Osteoblast (primary cell): Measurements from ENCODE around the gene RAB44. TPM values are rescaled to one million over a fixed set of nuclear protein-coding genes. Genes with fewer than 3 reads are reported as not detected.
A peak's percentile ranks its signal among the peaks of the same experiment; 100 is the strongest.

Experiments
- DNase-seq: peaks from one replicate; pipeline ENCODE4 v3.0.0; 2011; ENCODE audit warnings: low spot score, mixed read lengths; ENCODE audit not compliant: insufficient read length; ENCODE audit errors: missing footprints
- H2AFZ ChIP-seq: 2 replicates; pipeline ENCODE4 v1.6.0; 2011; ENCODE audit warnings: mild to moderate bottlenecking, low read length
- H3K27ac ChIP-seq: 2 replicates; pipeline ENCODE4 v1.5.1; 2011; ENCODE audit warnings: mild to moderate bottlenecking, low read depth, low read length, moderate library complexity
- H3K27me3 ChIP-seq: 2 replicates; pipeline ENCODE4 v1.6.0; 2012; ENCODE audit warnings: mild to moderate bottlenecking, control low read depth, inconsistent platforms, low read length, moderate library complexity; ENCODE audit not compliant: insufficient read depth
- H3K36me3 ChIP-seq: 2 replicates; pipeline ENCODE4 v1.5.1; 2011; ENCODE audit warnings: mild to moderate bottlenecking, low read length, control low read depth, moderate library complexity; ENCODE audit not compliant: insufficient read depth
- H3K4me1 ChIP-seq: 2 replicates; pipeline ENCODE4 v1.5.1; 2011; ENCODE audit warnings: mild to moderate bottlenecking, low read length, control low read depth, moderate library complexity; ENCODE audit not compliant: insufficient read depth
- H3K4me2 ChIP-seq: 2 replicates; pipeline ENCODE4 v1.6.0; 2011; ENCODE audit warnings: mild to moderate bottlenecking, low read length; ENCODE audit not compliant: insufficient read depth
- H3K4me3 ChIP-seq: fragments of 200-600 bp; sonication (generic); 3 replicates; pipeline ENCODE4 v1.5.1; 2012; ENCODE audit warnings: mild to moderate bottlenecking, low read length, inconsistent platforms; ENCODE audit not compliant: insufficient read depth
- H3K79me2 ChIP-seq: 2 replicates; pipeline ENCODE4 v1.6.0; 2012; ENCODE audit warnings: mild to moderate bottlenecking, low read length, control low read depth, inconsistent platforms; ENCODE audit not compliant: insufficient read depth
- H3K9me3 ChIP-seq: 2 replicates; pipeline ENCODE4 v1.5.1; 2011; ENCODE audit warnings: low read depth, low read length, control low read depth
- H4K20me1 ChIP-seq: 2 replicates; pipeline ENCODE4 v1.6.0; 2012; ENCODE audit warnings: mild to moderate bottlenecking, low read length, control low read depth; ENCODE audit not compliant: insufficient read depth
- CTCF ChIP-seq: IDR thresholded peaks from 2 replicates; pipeline ENCODE4 v1.5.1; 2011; ENCODE audit warnings: mild to moderate bottlenecking, low read depth, low read length, moderate library complexity; ENCODE audit errors: extremely low read depth
- total RNA-seq: library from RNA; depleted of rRNA; stranded (reverse); fragments of >200 nt; gene quantifications from 2 replicates; pipeline ENCODE4 v1.2.3, GENCODE V29; 2012

Gene RAB44
- total RNA-seq, 1 donor = 0.36 TPM

DNA sequence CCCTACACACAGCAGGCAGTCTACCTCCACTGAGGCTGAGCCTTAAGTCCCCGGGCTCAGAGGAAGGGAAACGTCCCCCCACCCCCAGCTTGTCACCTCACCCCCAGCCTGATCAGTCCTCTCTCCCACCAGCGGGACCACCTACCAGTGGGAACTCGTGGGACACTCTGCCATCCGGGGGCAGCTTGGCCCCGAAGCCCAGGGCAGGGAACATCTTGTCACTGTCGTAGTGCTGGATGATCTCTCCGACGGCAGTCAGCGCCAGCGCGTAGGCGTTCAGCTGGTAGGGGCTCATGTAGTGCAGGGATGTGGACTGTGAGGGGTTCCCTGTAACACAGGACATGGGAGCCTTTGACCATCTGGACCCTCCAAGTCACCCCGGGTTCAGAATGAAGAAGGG lies 48.6 kb downstream of the RAB44 start:
- H3K4me1 ChIP-seq = no peaks in the 10 kb centered on the region
- H3K27ac ChIP-seq = no peak overlapping the region
- TF ChIP-seq CTCF = no peak
- peak; percentile 34 for DNase-seq
- no peak overlapping the region for H3K4me3 ChIP-seq
- H2AFZ ChIP-seq = no peak overlapping the region
- no peaks in the 10 kb centered on the region for H4K20me1 ChIP-seq
- H3K4me2 ChIP-seq = no peak overlapping the region
- H3K79me2 ChIP-seq = no peaks in the 10 kb centered on the region
- H3K27me3 ChIP-seq = no peaks in the 10 kb centered on the region
- peaks cover 4% of the 10 kb centered on the region for H3K9me3 ChIP-seq
- H3K36me3 ChIP-seq = no peaks in the 10 kb centered on the region

- peaks cover 4% of the 10 kb centered on the region for H3K9me3 ChIP-seq
- H4K20me1 ChIP-seq = no peaks in the 10 kb centered on the region
- TF ChIP-seq CTCF = no peak
- no peaks in the 10 kb centered on the region for H3K27me3 ChIP-seq
- no peak overlapping the region for H3K4me2 ChIP-seq
- no peak overlapping the region for H3K27ac ChIP-seq
- DNase-seq = peak; percentile 30
- no peak overlapping the region for H2AFZ ChIP-seq
- H3K4me1 ChIP-seq = no peaks in the 10 kb centered on the region
- H3K36me3 ChIP-seq = no peaks in the 10 kb centered on the region
- H3K4me3 ChIP-seq = no peak overlapping the region
- no peaks in the 10 kb centered on the region for H3K79me2 ChIP-seq
Measured at GRCh38 chr6:36749829-36750489, 52.3 kb downstream of the RAB44 start.

DNA sequence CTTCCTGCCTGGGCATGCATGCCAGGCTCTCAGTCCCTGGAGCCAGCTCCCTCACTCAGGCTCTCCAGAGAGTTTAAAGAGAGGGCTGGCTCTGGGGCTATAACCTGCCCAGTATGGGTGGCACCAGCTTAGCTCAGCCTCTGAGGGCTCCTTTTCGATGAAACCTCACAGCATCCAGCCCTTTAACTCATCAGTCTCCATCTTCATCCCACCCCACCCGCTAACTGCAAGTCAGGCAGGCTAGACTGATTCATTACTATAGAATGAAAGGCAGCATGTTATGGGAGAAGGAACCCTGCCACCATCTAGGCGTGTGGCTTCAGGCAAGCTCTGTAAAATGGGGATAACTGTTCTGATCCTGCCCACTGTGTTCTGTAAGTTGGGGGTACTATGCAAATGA lies 53.5 kb downstream of the RAB44 start:
- Histone ChIP-seq H3K27ac (no peak overlapping the region), H3K27me3 (no peaks in the 10 kb centered on the region), H2AFZ (no peak overlapping the region), H4K20me1 (no peaks in the 10 kb centered on the region), H3K9me3 (peaks cover 4% of the 10 kb centered on the region), H3K36me3 (no peaks in the 10 kb centered on the region), H3K79me2 (no peaks in the 10 kb centered on the region), H3K4me3 (no peak overlapping the region), H3K4me1 (no peaks in the 10 kb centered on the region), H3K4me2 (no peak overlapping the region)
- no peak for TF ChIP-seq CTCF
- DNase-seq = peak; percentile 94

GRCh38 chr6:36751833-36752186 lies 54.2 kb downstream of the RAB44 start:
- H4K20me1 ChIP-seq = no peaks in the 10 kb centered on the region
- H3K79me2 ChIP-seq = no peaks in the 10 kb centered on the region
- H3K4me2 ChIP-seq = no peak overlapping the region
- no peaks in the 10 kb centered on the region for H3K36me3 ChIP-seq
- no peak for DNase-seq
- H3K9me3 ChIP-seq = peaks cover 4% of the 10 kb centered on the region
- H3K4me3 ChIP-seq = no peak overlapping the region
- no peak overlapping the region for H2AFZ ChIP-seq
- H3K27me3 ChIP-seq = no peaks in the 10 kb centered on the region
- H3K27ac ChIP-seq = no peak overlapping the region
- no peak for TF ChIP-seq CTCF
- H3K4me1 ChIP-seq = no peaks in the 10 kb centered on the region
